ENCODE results near the gene SLC22A16. TPM values are rescaled to one million over a fixed set of nuclear protein-coding genes. Genes with fewer than 3 reads are reported as not detected.

The SLC22A16 gene
- total RNA-seq, 1 donor from 2014 or later = not detected

DNA sequence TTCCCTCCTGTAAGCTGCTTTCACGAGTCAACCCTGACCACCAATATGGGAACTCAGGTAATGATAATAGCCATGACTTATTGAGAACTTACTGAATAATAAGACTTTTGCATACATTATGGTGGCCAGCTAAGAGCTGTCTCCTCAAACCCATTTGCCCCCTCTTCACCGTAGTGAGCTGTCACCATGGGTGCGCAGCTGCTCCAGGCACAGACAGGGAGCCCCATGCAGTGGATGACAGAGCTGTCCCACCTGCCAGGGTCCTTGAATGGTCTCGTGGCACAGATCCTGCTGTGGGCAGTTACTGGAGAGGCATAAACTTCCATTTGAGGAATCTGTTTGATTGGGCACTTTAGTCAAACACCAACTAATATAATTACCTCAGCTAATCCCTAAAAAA lies 1.9 kb downstream of the SLC22A16 start:
- H3K27me3 ChIP-seq (ENCODE audit: control insufficient read depth, insufficient read depth, low read length) = peaks cover 12% of the 10 kb centered on the region
- TF ChIP-seq, protein P1, sequence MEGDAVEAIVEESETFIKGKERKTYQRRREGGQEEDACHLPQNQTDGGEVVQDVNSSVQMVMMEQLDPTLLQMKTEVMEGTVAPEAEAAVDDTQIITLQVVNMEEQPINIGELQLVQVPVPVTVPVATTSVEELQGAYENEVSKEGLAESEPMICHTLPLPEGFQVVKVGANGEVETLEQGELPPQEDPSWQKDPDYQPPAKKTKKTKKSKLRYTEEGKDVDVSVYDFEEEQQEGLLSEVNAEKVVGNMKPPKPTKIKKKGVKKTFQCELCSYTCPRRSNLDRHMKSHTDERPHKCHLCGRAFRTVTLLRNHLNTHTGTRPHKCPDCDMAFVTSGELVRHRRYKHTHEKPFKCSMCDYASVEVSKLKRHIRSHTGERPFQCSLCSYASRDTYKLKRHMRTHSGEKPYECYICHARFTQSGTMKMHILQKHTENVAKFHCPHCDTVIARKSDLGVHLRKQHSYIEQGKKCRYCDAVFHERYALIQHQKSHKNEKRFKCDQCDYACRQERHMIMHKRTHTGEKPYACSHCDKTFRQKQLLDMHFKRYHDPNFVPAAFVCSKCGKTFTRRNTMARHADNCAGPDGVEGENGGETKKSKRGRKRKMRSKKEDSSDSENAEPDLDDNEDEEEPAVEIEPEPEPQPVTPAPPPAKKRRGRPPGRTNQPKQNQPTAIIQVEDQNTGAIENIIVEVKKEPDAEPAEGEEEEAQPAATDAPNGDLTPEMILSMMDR (IDR thresholded peaks at IDR 0.05; ENCODE audit: insufficient read depth, low read length, severe bottlenecking) = no peak
- H3K36me3 ChIP-seq (ENCODE audit: control insufficient read depth, insufficient read depth, low read length) = no peaks in the 10 kb centered on the region
- H3K4me3 ChIP-seq (ENCODE audit: low read depth, low read length) = no peak overlapping the region
- FAIRE-seq (no peak), DNase-seq (ENCODE audit: low read depth) (no peak)

DNA sequence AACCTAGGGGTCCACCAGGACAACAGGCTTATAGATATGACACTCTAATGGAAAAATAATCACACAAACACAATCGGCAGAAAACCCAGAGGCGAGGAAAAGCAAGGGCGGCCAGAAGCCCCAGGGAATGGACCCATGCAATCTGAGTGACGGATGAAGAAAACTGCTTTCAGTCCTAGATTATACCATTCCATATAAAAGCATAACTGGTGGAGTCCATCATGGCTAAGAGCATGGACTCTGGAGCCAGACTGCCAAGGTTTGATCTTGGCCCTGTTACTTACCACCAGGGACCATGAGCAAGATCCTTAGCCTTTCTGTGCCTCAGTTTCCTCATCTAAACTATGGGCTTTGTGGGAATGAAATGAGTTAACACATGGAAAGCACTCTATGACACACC lies 3.7 kb downstream of the SLC22A16 start:
- TF ChIP-seq, protein P1 (IDR thresholded peaks at IDR 0.05; ENCODE audit: insufficient read depth, low read length, severe bottlenecking) = no peak
- Histone ChIP-seq H3K36me3 (ENCODE audit: control insufficient read depth, insufficient read depth, low read length) (no peaks in the 10 kb centered on the region), H3K27me3 (ENCODE audit: control insufficient read depth, insufficient read depth, low read length) (peaks cover 7% of the 10 kb centered on the region), H3K4me3 (ENCODE audit: low read depth, low read length) (no peak overlapping the region)
- no peak for DNase-seq (ENCODE audit: low read depth)
- no peak for FAIRE-seq

DNA sequence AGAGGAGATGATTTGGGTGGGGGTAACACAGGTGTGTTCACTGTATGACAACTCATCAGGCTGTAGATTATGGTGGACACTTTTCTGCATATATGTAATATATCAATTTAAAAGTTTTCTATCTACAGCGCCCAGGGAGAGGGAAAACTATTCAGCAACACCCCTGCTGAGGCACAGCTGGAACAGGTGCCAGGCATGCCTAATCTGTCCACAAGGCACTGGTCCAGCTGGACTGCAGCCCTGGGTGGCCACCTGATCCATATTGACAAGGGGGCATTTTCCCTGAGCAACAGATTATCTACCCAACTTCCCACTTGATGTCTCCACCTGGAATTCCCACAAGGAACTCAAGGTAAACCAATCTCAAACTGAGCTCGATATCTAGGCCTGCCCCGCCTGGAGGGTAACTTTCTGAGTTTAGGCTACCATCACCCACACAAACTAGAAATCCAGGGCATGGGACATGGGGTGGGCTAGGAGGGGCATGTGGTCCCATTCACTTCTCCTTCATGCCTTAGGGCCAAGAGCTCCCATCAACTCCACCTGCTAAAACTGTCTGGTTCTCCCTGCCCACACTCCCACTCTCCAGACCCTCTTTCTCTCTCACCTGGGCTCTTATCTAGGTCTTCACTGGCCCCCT lies 4.6 kb downstream of the SLC22A16 start:
- Histone ChIP-seq H3K36me3 (ENCODE audit: control insufficient read depth, insufficient read depth, low read length) (no peaks in the 10 kb centered on the region), H3K4me3 (ENCODE audit: low read depth, low read length) (no peak overlapping the region), H3K27me3 (ENCODE audit: control insufficient read depth, insufficient read depth, low read length) (peaks cover 7% of the 10 kb centered on the region)
- no peak for FAIRE-seq
- DNase-seq (ENCODE audit: low read depth) = no peak
- TF ChIP-seq, protein P1 (IDR thresholded peaks at IDR 0.05; ENCODE audit: insufficient read depth, low read length, severe bottlenecking) = no peak

DNA sequence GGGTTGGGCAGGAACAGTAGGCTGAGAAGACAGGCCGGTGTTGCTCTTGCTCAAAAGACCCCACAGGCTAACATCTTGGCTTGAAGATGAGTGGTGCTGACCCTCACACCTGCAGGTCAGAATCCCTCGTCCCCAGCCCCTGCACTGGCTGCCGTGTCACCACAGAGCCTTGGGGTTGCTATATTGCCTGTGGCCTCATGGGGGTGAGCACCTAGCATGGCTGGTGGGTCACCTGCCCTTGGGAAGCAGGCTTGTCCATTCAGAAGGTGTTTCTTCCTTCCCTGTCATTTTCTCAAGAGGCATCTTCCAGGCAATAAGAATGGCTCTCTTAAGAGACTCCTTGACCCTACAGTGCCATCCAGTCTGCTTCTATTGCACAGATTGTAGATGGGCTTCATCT lies 7.7 kb downstream of the SLC22A16 start:
- Histone ChIP-seq H3K36me3 (ENCODE audit: control insufficient read depth, insufficient read depth, low read length) (no peaks in the 10 kb centered on the region), H3K27me3 (ENCODE audit: control insufficient read depth, insufficient read depth, low read length) (no peaks in the 10 kb centered on the region), H3K4me3 (ENCODE audit: low read depth, low read length) (no peak overlapping the region)
- FAIRE-seq (no peak), DNase-seq (ENCODE audit: low read depth) (no peak)
- TF ChIP-seq, protein P1 (IDR thresholded peaks at IDR 0.05; ENCODE audit: insufficient read depth, low read length, severe bottlenecking) = no peak

DNA sequence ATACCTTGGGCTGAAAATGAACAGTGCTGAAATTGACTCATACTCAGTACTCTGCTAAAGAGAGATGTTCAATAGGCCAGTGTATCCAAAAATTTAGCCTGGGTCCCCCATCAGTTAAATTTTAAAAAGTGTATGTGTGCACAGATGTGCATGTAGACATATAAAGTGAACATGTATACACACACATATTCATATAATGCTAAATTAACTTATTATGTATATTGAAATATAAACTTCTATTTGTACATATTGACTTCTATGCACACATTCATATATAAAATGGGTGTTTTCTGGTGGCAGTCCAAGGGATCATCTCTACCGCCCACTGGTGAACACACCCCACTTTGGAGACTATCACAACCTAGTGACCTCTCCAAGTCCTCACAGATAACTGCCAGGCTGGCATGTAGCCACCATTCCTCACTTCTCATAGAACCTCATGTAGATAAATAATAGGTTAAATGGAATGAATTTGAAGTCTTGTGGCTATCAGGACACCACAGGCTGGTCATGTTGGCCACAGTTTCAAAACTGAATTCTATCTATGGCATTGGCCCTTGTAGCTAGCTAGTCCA lies 8.8 kb downstream of the SLC22A16 start:
- H3K27me3 ChIP-seq (ENCODE audit: control insufficient read depth, insufficient read depth, low read length) = no peaks in the 10 kb centered on the region
- FAIRE-seq (no peak), DNase-seq (ENCODE audit: low read depth) (no peak)
- H3K36me3 ChIP-seq (ENCODE audit: control insufficient read depth, insufficient read depth, low read length) = no peaks in the 10 kb centered on the region
- TF ChIP-seq, protein P1 (IDR thresholded peaks at IDR 0.05; ENCODE audit: insufficient read depth, low read length, severe bottlenecking) = no peak
- no peak overlapping the region for H3K4me3 ChIP-seq (ENCODE audit: low read depth, low read length)
